ENCODE results near the gene HDDC3. TPM values are rescaled to one million over a fixed set of nuclear protein-coding genes. Genes with fewer than 3 reads are reported as not detected.
"Not testable (repeated sequence)": the region's sequence is repeated elsewhere in the genome, so short reads cannot be mapped to it uniquely, and the experiment has no call there.

The HDDC3 gene
- polyA plus RNA-seq, 1 donor: 10.4 TPM

- no peak for DNase-seq
Measured at GRCh38 chr15:90929246-90930019, 2.9 kb downstream of the HDDC3 start.

GRCh38 chr15:90928106-90928505 is 4.2 kb downstream of the HDDC3 start:
- DNase-seq: not testable (repeated sequence)

- DNase-seq: not testable (repeated sequence)
Measured at GRCh38 chr15:90926766-90927165, 5.6 kb downstream of the HDDC3 start.

- DNase-seq: no peak
Measured at GRCh38 chr15:90924375-90924774, 8.0 kb downstream of the HDDC3 start.

- DNase-seq: not testable (repeated sequence)
Measured at GRCh38 chr15:90922712-90923322, 9.5 kb downstream of the HDDC3 start.

GRCh38 chr15:90921887-90922286 is 10.5 kb downstream of the HDDC3 start:
- DNase-seq: no peak

GRCh38 chr15:90918835-90919234 is 13.5 kb downstream of the HDDC3 start:
- no peak for DNase-seq

- DNase-seq: no peak
Measured at GRCh38 chr15:90918034-90918788, 14.1 kb downstream of the HDDC3 start.

GRCh38 chr15:90917569-90917968 is 14.8 kb downstream of the HDDC3 start:
- DNase-seq: no peak

GRCh38 chr15:90916461-90916860 is 15.9 kb downstream of the HDDC3 start:
- DNase-seq: no peak

GRCh38 chr15:90915808-90916440 is 16.4 kb downstream of the HDDC3 start:
- no peak for DNase-seq

GRCh38 chr15:90915216-90915807 is 17.0 kb downstream of the HDDC3 start:
- DNase-seq: no peak

- no peak for DNase-seq
Measured at GRCh38 chr15:90914305-90915080, 17.9 kb downstream of the HDDC3 start.

GRCh38 chr15:90913398-90913944 is 18.9 kb downstream of the HDDC3 start:
- DNase-seq: no peak

- DNase-seq: no peak
Measured at GRCh38 chr15:90912770-90913075, 19.6 kb downstream of the HDDC3 start.

- no peak for DNase-seq
Measured at GRCh38 chr15:90911906-90912769, 20.2 kb downstream of the HDDC3 start.

- DNase-seq: no peak
Measured at GRCh38 chr15:90911302-90911623, 21.1 kb downstream of the HDDC3 start.

GRCh38 chr15:90910441-90911301 is 21.7 kb downstream of the HDDC3 start:
- DNase-seq: no peak

GRCh38 chr15:90909976-90910375 is 22.4 kb downstream of the HDDC3 start:
- no peak for DNase-seq

- DNase-seq: not testable (repeated sequence)
Measured at GRCh38 chr15:90909449-90909848, 22.9 kb downstream of the HDDC3 start.
